Adrenal gland (tissue), 5 donors: ENCODE results near the gene EXT2.

Experiments used
- POLR2A ChIP-seq, 2 donors: fragments of 450-650 bp; IDR thresholded peaks; one replicate each; pipeline ENCODE4 v1.6.1; 2017; ENCODE audit warnings: antibody characterized with exemption in 2 of 2, mild to moderate bottlenecking in 2 of 2, moderate library complexity in 1 of 2
- TF ChIP-seq, protein P1 (sequence below), 6 experiments: fragments of 450-650 bp in 4 of 6; fragments of 200-600 bp in 2 of 6; sonication (generic) in 1 of 6; IDR thresholded peaks; 1 replicate in 5 of 6; 2 replicates in 1 of 6; pipeline versions ENCODE4 v1.5.1 to v1.8.0; 2016 to 2021; ENCODE audit warnings: antibody characterized with exemption in 6 of 6, mild to moderate bottlenecking in 2 of 6, moderate library complexity in 1 of 6
- donor health status: DM: no; HTN: no; CAD: no.

DNA sequence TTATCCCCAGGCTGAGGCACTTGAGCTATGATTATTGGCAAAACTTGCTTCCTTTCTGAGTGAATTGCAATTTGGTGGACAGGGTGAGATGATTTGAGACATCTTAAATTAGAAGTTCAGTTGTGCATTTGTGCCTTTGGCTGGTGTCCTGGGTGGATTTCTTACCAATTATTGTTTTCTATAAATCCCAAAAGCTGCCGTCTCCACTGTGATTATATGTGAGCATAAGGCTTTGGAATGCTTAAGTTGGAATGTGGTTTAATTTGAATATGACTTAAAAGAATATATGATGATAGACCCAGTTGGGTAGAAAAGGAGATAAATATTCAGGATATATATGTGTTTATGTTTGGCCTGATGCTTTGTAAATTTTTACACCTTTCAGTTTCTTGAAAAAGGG, 70.0 kb downstream of the EXT2 start:
- TF ChIP-seq, protein P1, sequence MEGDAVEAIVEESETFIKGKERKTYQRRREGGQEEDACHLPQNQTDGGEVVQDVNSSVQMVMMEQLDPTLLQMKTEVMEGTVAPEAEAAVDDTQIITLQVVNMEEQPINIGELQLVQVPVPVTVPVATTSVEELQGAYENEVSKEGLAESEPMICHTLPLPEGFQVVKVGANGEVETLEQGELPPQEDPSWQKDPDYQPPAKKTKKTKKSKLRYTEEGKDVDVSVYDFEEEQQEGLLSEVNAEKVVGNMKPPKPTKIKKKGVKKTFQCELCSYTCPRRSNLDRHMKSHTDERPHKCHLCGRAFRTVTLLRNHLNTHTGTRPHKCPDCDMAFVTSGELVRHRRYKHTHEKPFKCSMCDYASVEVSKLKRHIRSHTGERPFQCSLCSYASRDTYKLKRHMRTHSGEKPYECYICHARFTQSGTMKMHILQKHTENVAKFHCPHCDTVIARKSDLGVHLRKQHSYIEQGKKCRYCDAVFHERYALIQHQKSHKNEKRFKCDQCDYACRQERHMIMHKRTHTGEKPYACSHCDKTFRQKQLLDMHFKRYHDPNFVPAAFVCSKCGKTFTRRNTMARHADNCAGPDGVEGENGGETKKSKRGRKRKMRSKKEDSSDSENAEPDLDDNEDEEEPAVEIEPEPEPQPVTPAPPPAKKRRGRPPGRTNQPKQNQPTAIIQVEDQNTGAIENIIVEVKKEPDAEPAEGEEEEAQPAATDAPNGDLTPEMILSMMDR (IDR thresholded peaks at IDR 0.05): no peak
- TF ChIP-seq POLR2A (IDR thresholded peaks at IDR 0.05): no peak
